HepG2 (cell line): ENCODE results near the gene ETS1. TPM values are rescaled to one million over a fixed set of nuclear protein-coding genes. Genes with fewer than 3 reads are reported as not detected.
"Not testable (repeated sequence)": the region's sequence is repeated elsewhere in the genome, so short reads cannot be mapped to it uniquely, and the experiment has no call there.

Experiments
- ATAC-seq: fragments of 200-7000 bp; cut with Tn5 transposase; 3 replicates; pipeline ENCODE4 v1.9.1; 2020; ENCODE audit warnings: mild to moderate bottlenecking, moderate library complexity
- BruUV-seq: library from RNA; stranded (reverse); fragments of 400-500 nt; replicated peaks from 2 replicates; lab custom pipeline; 2021; lab: Mats Ljungman, UMichigan
- CTCF ChIA-PET: fragments of 300-600 bp; formaldehyde crosslinking; extraction: SDS; loops from one replicate; lab custom pipeline; 2021; ENCODE audit warnings: low total read pairs, inconsistent platforms, low intra/inter-chr PET ratio; lab: Yijun Ruan, JAX
- POLR2A ChIA-PET: fragments of 350-600 bp; sonication (Branson Sonifier 250); formaldehyde crosslinking; loops from one replicate; lab custom pipeline; 2020; ENCODE audit warnings: antibody characterized with exemption, inconsistent platforms; lab: Yijun Ruan, JAX
- DNase-seq: peaks from one replicate; pipeline ENCODE4 v3.0.0-alpha.2; 2015; ENCODE audit warnings: low spot score
- FAIRE-seq: peaks from 3 replicates; lab custom pipeline; 2011; peaks lifted over from hg19 to GRCh38; lab: Jason Lieb, UNC
- H2AFZ ChIP-seq: one replicate; pipeline ENCODE4 v1.6.1; 2011; ENCODE audit warnings: low read length, inconsistent platforms
- H3K27ac ChIP-seq: fragments of 300-600 bp; 3 replicates; pipeline ENCODE4 v1.8.0; 2011; ENCODE audit warnings: mixed run types, mild to moderate bottlenecking, mixed read lengths, low read length, inconsistent platforms; ENCODE audit not compliant: insufficient read depth; ENCODE audit errors: extremely low read length
- H3K27me3 ChIP-seq, 2 experiments: fragments of 200-600 bp in 1 of 2; 2 replicates in 1 of 2; 3 replicates in 1 of 2; pipeline versions ENCODE4 v1.6.0 to v1.8.0; 2011; ENCODE audit warnings: low read length in 2 of 2, mild to moderate bottlenecking in 2 of 2, moderate library complexity in 2 of 2, inconsistent platforms in 1 of 2; ENCODE audit not compliant: insufficient read depth in 2 of 2, control insufficient read depth in 1 of 2
- H3K36me3 ChIP-seq, 2 experiments: fragments of 200-600 bp in 1 of 2; replicated peaks in 1 of 2; 2 replicates in 1 of 2; 3 replicates in 1 of 2; pipeline versions ENCODE4 v1.5.1 to v1.8.0; 2011; ENCODE audit warnings: low read length in 2 of 2, inconsistent platforms in 1 of 2; ENCODE audit not compliant: insufficient read depth in 2 of 2, control insufficient read depth in 1 of 2
- H3K4me1 ChIP-seq: 2 replicates; pipeline ENCODE4 v1.5.1; 2012; ENCODE audit warnings: low read length, inconsistent platforms; ENCODE audit not compliant: insufficient read depth
- H3K4me2 ChIP-seq: 2 replicates; pipeline ENCODE4 v1.6.0; 2011; ENCODE audit warnings: low read depth, low read length, inconsistent platforms
- H3K4me3 ChIP-seq, 3 experiments: fragments of 200-600 bp in 1 of 3; sonication (generic), shearing (Covaris generic) in 1 of 3; replicated peaks in 1 of 3; 2 replicates each; pipeline ENCODE4 v1.5.1; 2011 to 2016; ENCODE audit warnings: low read length in 3 of 3, inconsistent platforms in 2 of 3, low read depth in 2 of 3, mild to moderate bottlenecking in 2 of 3, control low read depth in 1 of 3, mixed read lengths in 1 of 3; ENCODE audit not compliant: insufficient read depth in 1 of 3
- H3K79me2 ChIP-seq: one replicate; pipeline ENCODE4 v1.6.1; 2011; ENCODE audit warnings: low read length, inconsistent platforms; ENCODE audit not compliant: insufficient read depth
- H3K9ac ChIP-seq: 2 replicates; pipeline ENCODE4 v1.6.0; 2011; ENCODE audit warnings: mild to moderate bottlenecking, low read depth, low read length, inconsistent platforms; ENCODE audit not compliant: insufficient read depth
- H3K9me3 ChIP-seq: 2 replicates; pipeline ENCODE4 v1.5.1; 2012; ENCODE audit warnings: mild to moderate bottlenecking, low read length
- H4K20me1 ChIP-seq: 2 replicates; pipeline ENCODE4 v1.6.0; 2011; ENCODE audit warnings: inconsistent platforms, mild to moderate bottlenecking, low read length, moderate library complexity; ENCODE audit not compliant: insufficient read depth
- CREB1 ChIP-seq, 2 experiments: fragments of 450-650 bp in 1 of 2; IDR thresholded peaks; 2 replicates each; pipeline ENCODE4 v1.6.1; 2016 to 2017; ENCODE audit warnings: control low read depth in 1 of 2, mild to moderate bottlenecking in 1 of 2, missing compliant biosample characterization in 1 of 2, missing genetic modification characterization in 1 of 2
- DR1 ChIP-seq: sonication (generic); formaldehyde crosslinking; IDR thresholded peaks from 2 replicates; pipeline ENCODE4 v1.8.0; 2021; ENCODE audit warnings: mild to moderate bottlenecking, missing genetic modification reagents, inconsistent platforms
- NR1H2 ChIP-seq: sonication (generic); formaldehyde crosslinking; IDR thresholded peaks from 2 replicates; pipeline ENCODE4 v1.8.1; 2022; ENCODE audit warnings: low read depth, missing genetic modification reagents, borderline replicate concordance
- ZNF3 ChIP-seq: IDR thresholded peaks from 2 replicates; pipeline ENCODE4 v1.7.0; 2017; ENCODE audit warnings: inconsistent platforms
- ZNF558 ChIP-seq: sonication (generic); formaldehyde crosslinking; IDR thresholded peaks from 2 replicates; pipeline ENCODE4 v1.9.0; 2022; ENCODE audit warnings: mild to moderate bottlenecking, missing genetic modification reagents, borderline replicate concordance
- WGBS: methylation state at CpG from one replicate; pipeline ENCODE4 v1.1.6; 2017; ENCODE audit warnings: low lambda C conversion rate; 5-methylcytosine and 5-hydroxymethylcytosine counted together
- in situ Hi-C: cut with HindIII; loops from 2 replicates; pipeline ENCODE4 v1.10.0; 2017; ENCODE audit warnings: low pct_unique_long_range_greater_than_20kb; ENCODE audit not compliant: extremely low pct_ligation_motif_present
- intact Hi-C: fragments of 100-400 bp; cut with micrococcal nuclease; formaldehyde crosslinking; loops from one replicate; pipeline ENCODE4 v1.10.0; 2022; ENCODE audit not compliant: unreplicated experiment
- polyA plus RNA-seq, 8 experiments: library from polyadenylated mRNA; depleted of rRNA in 3 of 8; stranded (reverse) in 7 of 8; unstranded in 1 of 8; fragments of >200 nt; fragmentation: Illumina TruSeq in 4 of 8; extraction: Trizol in 4 of 8; gene quantifications; 2 replicates each; pipeline versions ENCODE4 v1.2.1 to v1.2.3, GENCODE V29; 2011 to 2016; ENCODE audit warnings: low read depth in 4 of 8, missing spikeins in 1 of 8, mixed read lengths in 1 of 8; ENCODE audit not compliant: insufficient read depth in 1 of 8
- total RNA-seq, 5 experiments: library from RNA; depleted of rRNA; stranded (reverse); fragments of >200 nt; fragmentation: Illumina TruSeq; extraction: Trizol; gene quantifications; 2 replicates each; pipeline ENCODE4 v1.2.3, GENCODE V29; 2016; ENCODE audit warnings: low read depth in 1 of 5

The ETS1 gene
- total and polyA plus RNA-seq, 2 of the 13 experiments (the other 11 are each of a cell fraction or from before 2014, with no cell fraction given): 0.18 to 0.34 TPM

- DNase-seq (no peak), FAIRE-seq (no peak), ATAC-seq (no peak)
- Histone ChIP-seq H3K27me3 (no peaks in the 10 kb centered on the region), H3K9me3 (no peaks in the 10 kb centered on the region), H2AFZ (no peak overlapping the region), H3K36me3 (no peaks in the 10 kb centered on the region), H4K20me1 (no peaks in the 10 kb centered on the region), H3K4me1 (peaks cover 42% of the 10 kb centered on the region), H3K27ac (peak overlapping the region; percentile 31), H3K9ac (peak overlapping the region; percentile 42; the same call in 1 of the 2 replicates), H3K4me2 (peak overlapping the region; percentile 61), H3K4me3 (peak overlapping the region in 2 of 3 experiments; percentile 1 to 44; a peak in 2 of 6 replicates), H3K79me2 (no peaks in the 10 kb centered on the region)
- intact Hi-C loops: loop anchor here (1.0 kb wide), 1 partner anchor 117 kb away; no protein-coding TSS in a partner anchor
- in situ Hi-C loops: no loop called here
- no peak for TF ChIP-seq NR1H2 (CRISPR knock-in tag)
- peak; percentile 20; the same call in 1 of the 2 replicates for TF ChIP-seq DR1
- TF ChIP-seq ZNF558 (CRISPR knock-in tag): no peak
- no peak for TF ChIP-seq CREB1 (IDR thresholded peaks at IDR 0.05)
- no peak for TF ChIP-seq CREB1 (CRISPR knock-in tag; IDR thresholded peaks at IDR 0.05)
- ChIA-PET POLR2A (interaction anchor here (0.7 to 1.8 kb wide), 5 partner anchors 14 to 117 kb away, joined by 3 to 7 read pairs (median 4); no protein-coding TSS in a partner anchor), CTCF (no interaction called here)
- no TSS peak for BruUV-seq
- WGBS: 78% methylated on average over 21 of the region's 21 CpGs
Measured at GRCh38 chr11:128450882-128451651, 136.3 kb downstream of the ETS1 start.

DNA sequence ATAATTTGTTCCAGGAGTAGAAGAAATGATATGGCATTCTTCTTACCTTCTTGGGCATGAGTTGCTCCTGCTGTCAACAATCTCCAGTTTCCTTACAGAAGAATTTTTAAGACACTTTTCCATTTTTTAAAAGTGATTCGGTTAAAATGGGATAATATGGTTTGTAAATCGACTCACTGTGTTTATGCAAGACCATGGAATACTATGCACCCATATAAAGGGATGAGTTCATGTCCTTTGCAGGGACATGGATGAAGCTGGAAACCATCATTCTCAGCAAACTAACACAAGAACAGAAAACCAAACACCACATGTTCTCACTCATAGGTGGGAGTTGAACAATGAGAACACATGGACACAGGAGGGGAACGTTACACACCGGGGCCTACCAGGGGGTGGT, 136.9 kb downstream of the ETS1 start:
- ATAC-seq, intact Hi-C loops, H3K9ac ChIP-seq, in situ Hi-C loops, H3K4me3 ChIP-seq, BruUV-seq, H3K4me2 ChIP-seq, DNase-seq, H3K27ac ChIP-seq, H4K20me1 ChIP-seq, CTCF ChIA-PET, H3K36me3 ChIP-seq, FAIRE-seq, H2AFZ ChIP-seq, H3K79me2 ChIP-seq, H3K9me3 ChIP-seq, H3K27me3 ChIP-seq: not testable (repeated sequence)
- TF ChIP-seq ZNF3 (CRISPR knock-in tag): peak; percentile 70; the same call in 1 of the 2 replicates
- WGBS: 90% methylated on average over 4 of the region's 4 CpGs
- peaks cover 42% of the 10 kb centered on the region for H3K4me1 ChIP-seq
- POLR2A ChIA-PET: interaction anchor here (1.8 kb wide), 1 partner anchor 17 kb away, joined by 7 read pairs; no protein-coding TSS in a partner anchor
